Keratinocyte (primary cell): ENCODE results near the gene SETBP1. TPM values are rescaled to one million over a fixed set of nuclear protein-coding genes. Genes with fewer than 3 reads are reported as not detected.

Experiments used
- DNase-seq: peaks from one replicate; pipeline ENCODE4 v3.0.0-alpha.2; 2011; ENCODE audit warnings: low read depth, missing footprints, low spot score
- FAIRE-seq: peaks from 2 replicates; lab custom pipeline; 2011; peaks lifted over from hg19 to GRCh38; lab: Jason Lieb, UNC
- H2AFZ ChIP-seq: 2 replicates; pipeline ENCODE4 v1.6.0; 2012; ENCODE audit warnings: low read length, control low read depth, inconsistent platforms; ENCODE audit not compliant: control insufficient read depth
- H3K27ac ChIP-seq: 2 replicates; pipeline ENCODE4 v1.5.1; 2011; ENCODE audit warnings: low read length; ENCODE audit not compliant: control insufficient read depth, insufficient read depth
- H3K27me3 ChIP-seq: 3 replicates; pipeline ENCODE4 v1.6.0; 2011; ENCODE audit warnings: low read length; ENCODE audit not compliant: control insufficient read depth, insufficient read depth; ENCODE audit errors: extremely low read depth
- H3K36me3 ChIP-seq, 2 experiments: 2 replicates in 1 of 2; 3 replicates in 1 of 2; pipeline ENCODE4 v1.5.1; 2011; ENCODE audit warnings: low read length in 2 of 2, mild to moderate bottlenecking in 1 of 2; ENCODE audit not compliant: control insufficient read depth in 2 of 2, insufficient read depth in 2 of 2; ENCODE audit errors: extremely low read depth in 1 of 2
- H3K4me1 ChIP-seq: 3 replicates; pipeline ENCODE4 v1.5.1; 2011; ENCODE audit warnings: low read length; ENCODE audit not compliant: control insufficient read depth, insufficient read depth; ENCODE audit errors: extremely low read depth
- H3K4me2 ChIP-seq: 3 replicates; pipeline ENCODE4 v1.6.0; 2011; ENCODE audit warnings: low read depth, low read length; ENCODE audit not compliant: control insufficient read depth, insufficient read depth; ENCODE audit errors: extremely low read depth
- H3K4me3 ChIP-seq, 3 experiments: fragments of 200-600 bp in 1 of 3; sonication (generic) in 1 of 3; 2 replicates in 2 of 3; 3 replicates in 1 of 3; pipeline ENCODE4 v1.5.1; 2011 to 2016; ENCODE audit warnings: low read length in 3 of 3, mild to moderate bottlenecking in 3 of 3, control low read depth in 2 of 3, inconsistent platforms in 1 of 3, low read depth in 1 of 3, mixed read lengths in 1 of 3, mixed run types in 1 of 3, moderate library complexity in 1 of 3; ENCODE audit not compliant: control insufficient read depth in 2 of 3, insufficient read depth in 2 of 3; ENCODE audit errors: extremely low read depth in 1 of 3
- H3K79me2 ChIP-seq: 2 replicates; pipeline ENCODE4 v1.6.0; 2012; ENCODE audit warnings: low read length; ENCODE audit not compliant: control insufficient read depth, insufficient read depth
- H3K9ac ChIP-seq: 3 replicates; pipeline ENCODE4 v1.6.0; 2011; ENCODE audit warnings: low read length; ENCODE audit not compliant: control insufficient read depth, insufficient read depth; ENCODE audit errors: extremely low read depth
- H3K9me1 ChIP-seq: 3 replicates; pipeline ENCODE4 v1.6.0; 2011; ENCODE audit warnings: low read length; ENCODE audit not compliant: control insufficient read depth, insufficient read depth; ENCODE audit errors: extremely low read depth
- H3K9me3 ChIP-seq: 2 replicates; pipeline ENCODE4 v1.5.1; 2012; ENCODE audit warnings: low read depth, low read length; ENCODE audit not compliant: control insufficient read depth
- H4K20me1 ChIP-seq: 3 replicates; pipeline ENCODE4 v1.6.0; 2011; ENCODE audit warnings: low read length; ENCODE audit not compliant: control insufficient read depth, insufficient read depth; ENCODE audit errors: extremely low read depth
- CTCF ChIP-seq, 3 experiments: IDR thresholded peaks in 1 of 3; conservative IDR thresholded peaks in 1 of 3; optimal IDR thresholded peaks in 1 of 3; 2 replicates in 2 of 3; 3 replicates in 1 of 3; pipeline versions ENCODE3 to v1.5.1; 2011; ENCODE audit warnings: low read length in 3 of 3, mild to moderate bottlenecking in 3 of 3, moderate library complexity in 2 of 3, control low read depth in 1 of 3, inconsistent platforms in 1 of 3; ENCODE audit not compliant: insufficient read depth in 2 of 3; ENCODE audit errors: extremely low read depth in 1 of 3
- EZH2 ChIP-seq: IDR thresholded peaks from one replicate; pipeline ENCODE4 v1.6.1; 2012; ENCODE audit warnings: inconsistent platforms, mild to moderate bottlenecking, low read length, moderate library complexity
- dilution Hi-C: fragments of 300-500 bp; cut with MboI; formaldehyde crosslinking; loops from one replicate; pipeline ENCODE4 v1.7.0; 2020; ENCODE audit warnings: low sequenced_read_pairs; ENCODE audit not compliant: extremely low pct_ligation_motif_present
- polyA plus RNA-seq, 5 experiments: library from polyadenylated mRNA; depleted of rRNA in 3 of 5; stranded (reverse) in 3 of 5; stranded (forward) in 1 of 5; unstranded in 1 of 5; fragments of >200 nt; gene quantifications; 1 replicate in 1 of 5; 2 replicates in 3 of 5; 3 replicates in 1 of 5; pipeline versions ENCODE4 v1.2.1 to v1.2.3, GENCODE V29; 2011 to 2012; ENCODE audit warnings: missing spikeins in 2 of 5, low read depth in 1 of 5, low replicate concordance in 1 of 5

Gene SETBP1
- polyA plus RNA-seq, 1 donor (not counting 4 experiments of a cell fraction or from before 2014, with no cell fraction given) = 3.3 TPM

DNA sequence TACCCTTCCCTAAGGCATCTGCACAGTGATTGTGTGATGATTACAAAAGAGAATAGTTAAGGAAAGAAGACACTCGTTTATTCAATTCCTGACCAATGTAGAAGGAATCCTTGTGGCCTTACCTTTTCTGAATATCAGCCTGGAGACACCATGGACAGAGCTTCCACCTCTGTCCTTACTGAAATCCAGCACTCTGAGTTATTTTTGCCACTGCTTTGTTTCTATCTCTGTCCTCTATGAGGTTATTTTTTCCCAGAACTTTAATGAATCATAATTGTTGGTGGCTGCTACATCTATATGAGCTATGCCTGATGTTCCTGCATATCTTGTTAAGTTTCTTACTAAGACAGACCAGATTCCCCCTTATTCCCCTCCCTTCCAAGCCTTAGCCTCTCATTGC lies 275.1 kb downstream of the SETBP1 start:
- H3K4me3 ChIP-seq = no peak overlapping the region
- TF ChIP-seq CTCF (optimal IDR thresholded peaks at IDR 0.05 in 1 of 3, IDR thresholded peaks at IDR 0.05 in 1 of 3, conservative IDR thresholded peaks at IDR 0.05 in 1 of 3; ENCODE audit: extremely low read depth in 1 of 3, insufficient read depth in 2 of 3, low read length in 3 of 3) = no peak
- no peak for TF ChIP-seq EZH2
- H3K4me2 ChIP-seq = no peak overlapping the region
- no peaks in the 10 kb centered on the region for H3K79me2 ChIP-seq
- H3K27ac ChIP-seq = no peak overlapping the region
- H3K36me3 ChIP-seq = peaks cover 3 to 12% of the 10 kb centered on the region in 2 experiments
- no peak overlapping the region for H3K9ac ChIP-seq
- dilution Hi-C loops = no loop called here
- no peaks in the 10 kb centered on the region for H3K9me3 ChIP-seq
- H4K20me1 ChIP-seq = no peaks in the 10 kb centered on the region
- H2AFZ ChIP-seq = no peak overlapping the region
- no peaks in the 10 kb centered on the region for H3K4me1 ChIP-seq
- FAIRE-seq = no peak
- DNase-seq = no peak
- H3K27me3 ChIP-seq = no peaks in the 10 kb centered on the region
- no peaks in the 10 kb centered on the region for H3K9me1 ChIP-seq

DNA sequence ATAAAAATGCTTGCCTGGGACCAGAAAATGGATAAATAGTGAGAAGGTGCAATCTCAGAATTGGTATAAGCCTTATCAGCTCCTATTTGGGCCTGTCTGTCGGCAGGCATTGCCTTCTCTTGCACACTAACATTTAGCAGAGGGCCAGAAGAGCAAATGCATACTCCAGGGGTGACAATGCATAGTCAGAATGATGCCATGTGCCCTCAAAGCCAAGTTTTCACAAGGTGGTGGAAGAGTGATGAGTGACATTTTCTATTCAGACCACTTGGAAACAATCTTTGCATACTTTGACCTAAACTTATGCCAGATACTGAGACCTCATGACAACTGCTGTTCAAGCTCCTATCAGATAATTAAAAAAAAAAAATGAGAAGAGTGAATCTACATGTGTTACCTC lies 276.3 kb downstream of the SETBP1 start:
- DNase-seq (no peak), FAIRE-seq (no peak)
- Histone ChIP-seq H3K4me2 (no peak overlapping the region), H3K4me3 (no peak overlapping the region), H3K27ac (no peak overlapping the region), H3K9ac (no peak overlapping the region), H3K79me2 (no peaks in the 10 kb centered on the region), H3K9me1 (no peaks in the 10 kb centered on the region), H3K9me3 (no peaks in the 10 kb centered on the region), H2AFZ (no peak overlapping the region), H3K36me3 (peaks cover 3 to 10% of the 10 kb centered on the region in 2 experiments), H3K4me1 (no peaks in the 10 kb centered on the region), H3K27me3 (no peaks in the 10 kb centered on the region), H4K20me1 (no peaks in the 10 kb centered on the region)
- dilution Hi-C loops = no loop called here
- TF ChIP-seq EZH2 (no peak), CTCF (optimal IDR thresholded peaks at IDR 0.05 in 1 of 3, IDR thresholded peaks at IDR 0.05 in 1 of 3, conservative IDR thresholded peaks at IDR 0.05 in 1 of 3; ENCODE audit: extremely low read depth in 1 of 3, insufficient read depth in 2 of 3, low read length in 3 of 3) (no peak)
